LNCAP (cell line): Measurements from ENCODE around the gene MPPE1.

Experiments used
- CTCF ChIP-seq: fragments of 450-650 bp; IDR thresholded peaks from 2 replicates; pipeline ENCODE4 v1.5.1; 2017; ENCODE audit warnings: mild to moderate bottlenecking

MPPE1 gene

GRCh38 chr18:11908182-11909060 lies at the start of gene MPPE1:
TSS of gene MPPE1 (minus strand) at chr18:11908317. CDS start at chr18:11897264, 11,053 bp downstream.
- no peak for TF ChIP-seq CTCF

GRCh38 chr18:11957636-11958035 lies 49.5 kb upstream of the MPPE1 start:
- no peak for TF ChIP-seq CTCF

DNA sequence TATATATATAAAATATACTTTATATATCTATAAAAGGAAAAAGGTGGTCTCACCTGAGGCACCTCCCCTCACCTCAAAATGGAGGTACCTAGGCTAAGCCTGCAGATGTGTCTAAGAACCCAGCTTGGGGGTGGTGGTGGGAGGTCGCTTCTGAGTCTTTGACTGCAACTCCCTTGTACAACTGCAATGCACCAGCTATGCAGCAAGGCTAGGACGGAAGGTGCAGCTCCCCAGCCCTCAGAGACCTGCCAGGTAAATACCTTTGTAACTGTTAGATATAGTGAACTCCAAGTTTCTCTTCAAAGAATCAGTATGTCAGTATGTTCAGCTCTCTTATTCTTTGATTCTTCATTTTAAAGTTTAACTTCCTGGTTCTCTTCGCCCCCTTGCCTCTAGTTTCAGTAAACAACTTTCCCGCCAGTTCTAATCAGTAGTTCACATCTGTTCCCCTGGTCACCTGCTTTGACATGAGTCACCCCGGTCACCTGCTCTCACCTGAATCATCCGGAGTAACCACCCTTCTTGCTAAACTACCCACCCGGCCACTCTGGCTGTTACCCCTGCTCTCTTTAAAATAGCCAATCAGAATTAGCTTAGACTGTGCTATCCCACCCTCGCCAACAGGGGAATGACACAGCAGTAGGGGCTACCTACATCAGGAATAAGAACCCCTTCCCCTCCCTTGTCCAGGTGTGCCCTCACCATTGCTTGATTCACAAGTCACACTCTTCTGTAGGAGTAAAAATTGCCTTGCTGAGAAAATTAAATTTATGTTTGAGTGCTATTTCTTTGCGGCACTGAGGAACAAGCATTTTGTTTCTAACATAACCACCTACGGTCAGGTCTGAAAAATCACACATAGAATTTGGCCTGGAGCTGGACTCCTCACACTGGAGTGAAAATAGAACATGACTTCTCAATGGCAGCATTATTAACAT lies 48.5 kb upstream of the MPPE1 start:
- no peak for TF ChIP-seq CTCF

- TF ChIP-seq CTCF: no peak
Measured at GRCh38 chr18:11955239-11956029, 47.3 kb upstream of the MPPE1 start.

GRCh38 chr18:11953113-11953512 lies 45.0 kb upstream of the MPPE1 start:
- TF ChIP-seq CTCF: no peak

- TF ChIP-seq CTCF: no peak
Measured at GRCh38 chr18:11951390-11951851, 43.3 kb upstream of the MPPE1 start.

DNA sequence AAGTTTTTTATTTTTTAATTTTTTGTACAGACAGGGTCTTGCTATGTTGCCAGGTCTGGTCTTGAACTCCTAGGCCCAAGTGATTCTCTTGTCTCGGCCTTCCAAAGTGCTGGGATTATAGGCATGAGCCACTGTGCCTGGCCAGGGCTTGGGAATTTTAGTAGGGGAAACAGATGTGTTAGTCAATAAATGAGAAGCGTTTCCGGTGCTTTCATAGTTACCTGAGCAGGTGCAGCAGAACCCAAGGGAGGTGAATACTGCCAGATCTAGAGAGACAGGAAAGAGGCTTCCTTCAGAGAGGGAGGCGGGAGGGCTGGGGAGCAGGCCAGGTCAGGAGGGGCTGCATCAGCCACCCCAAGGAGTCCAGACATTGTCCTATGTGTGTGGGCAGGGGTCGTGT lies 42.7 kb upstream of the MPPE1 start:
- TF ChIP-seq CTCF: no peak
